HG03442 (cell line): ENCODE data around the gene CFAP91.
"Not testable (repeated sequence)": the region's sequence is repeated elsewhere in the genome, so short reads cannot be mapped to it uniquely, and the experiment has no call there.

Experiments used
- ATAC-seq: cut with Tn5 transposase; IDR thresholded peaks from one replicate; pipeline ENCODE4 v1.9.1; 2021; ENCODE audit warnings: mild to moderate bottlenecking, moderate library complexity; ENCODE audit not compliant: unreplicated experiment

CFAP91 gene

GRCh38 chr3:119676771-119677640 is 25.8 kb upstream of the CFAP91 start, which contains the start of gene COX17:
COX17 (minus strand) TSS chr3:119677406; CDS start chr3:119677310, 96 bp downstream.
- ATAC-seq, result peak; percentile 88

GRCh38 chr3:119677641-119677934 is 25.2 kb upstream of the CFAP91 start:
- ATAC-seq, result no peak

DNA sequence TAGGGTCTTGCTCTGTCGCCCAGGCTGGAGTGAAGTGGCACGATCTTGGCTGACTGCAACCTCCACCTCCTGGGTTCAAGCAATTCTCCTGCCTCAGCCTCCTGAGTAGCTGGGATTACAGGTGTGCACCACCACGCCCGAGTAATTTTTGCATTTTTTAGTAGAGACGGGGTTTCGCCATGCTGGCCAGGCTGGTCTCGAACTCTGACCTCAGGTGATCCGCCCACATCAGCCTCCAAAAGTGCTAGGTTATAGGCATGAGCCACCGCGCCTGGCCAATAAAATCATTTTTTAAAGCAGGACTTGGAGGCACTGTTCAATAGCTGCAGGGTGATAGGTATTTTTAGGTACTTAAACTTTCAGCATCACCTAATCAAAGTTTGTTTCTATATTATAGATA is 24.6 kb upstream of the CFAP91 start:
- ATAC-seq, result not testable (repeated sequence)

- ATAC-seq, result no peak
Measured at GRCh38 chr3:119679874-119680273, 22.9 kb upstream of the CFAP91 start.

- ATAC-seq, result peak; percentile 24
Measured at GRCh38 chr3:119681279-119681678, 21.5 kb upstream of the CFAP91 start.

DNA sequence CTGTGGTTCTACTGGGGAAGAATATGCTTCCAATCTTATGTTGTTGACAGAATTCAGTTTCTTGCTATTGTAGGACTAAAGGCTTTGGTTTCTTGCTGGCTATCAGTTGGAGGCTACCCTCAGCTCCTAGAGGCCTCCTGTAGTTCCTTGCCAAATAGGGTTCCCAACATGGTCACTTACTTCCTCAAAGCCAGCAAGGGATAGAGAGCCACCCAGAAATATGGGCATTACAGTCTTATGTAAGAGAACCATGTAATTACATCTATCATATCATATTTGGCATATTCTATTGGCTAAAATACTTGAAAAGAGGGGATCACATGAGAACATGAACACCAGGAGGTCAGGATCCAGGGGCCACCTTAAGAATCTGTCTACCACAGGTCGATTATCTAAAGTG is 19.4 kb upstream of the CFAP91 start:
- ATAC-seq, result no peak

- no peak for ATAC-seq
Measured at GRCh38 chr3:119690043-119690656, 12.7 kb upstream of the CFAP91 start.

DNA sequence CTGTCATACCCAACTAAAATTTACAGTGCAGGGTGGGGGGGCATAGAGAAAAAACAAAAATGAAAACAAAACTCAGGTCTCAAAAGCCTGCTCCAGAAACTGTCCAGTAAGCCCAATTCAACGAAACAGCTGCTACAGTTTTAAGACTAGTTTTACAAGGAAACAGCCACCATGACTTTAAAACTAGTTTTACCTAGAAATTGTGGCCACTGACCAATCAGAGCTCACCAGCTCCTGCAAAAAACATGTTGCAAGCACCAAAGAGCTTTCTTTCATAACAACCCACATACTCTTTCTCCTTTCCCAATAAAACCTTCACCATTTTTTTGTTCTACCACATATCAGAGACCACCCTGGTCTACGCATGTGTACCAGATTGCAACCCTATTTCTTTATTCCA is 7.3 kb upstream of the CFAP91 start:
- no peak for ATAC-seq

DNA sequence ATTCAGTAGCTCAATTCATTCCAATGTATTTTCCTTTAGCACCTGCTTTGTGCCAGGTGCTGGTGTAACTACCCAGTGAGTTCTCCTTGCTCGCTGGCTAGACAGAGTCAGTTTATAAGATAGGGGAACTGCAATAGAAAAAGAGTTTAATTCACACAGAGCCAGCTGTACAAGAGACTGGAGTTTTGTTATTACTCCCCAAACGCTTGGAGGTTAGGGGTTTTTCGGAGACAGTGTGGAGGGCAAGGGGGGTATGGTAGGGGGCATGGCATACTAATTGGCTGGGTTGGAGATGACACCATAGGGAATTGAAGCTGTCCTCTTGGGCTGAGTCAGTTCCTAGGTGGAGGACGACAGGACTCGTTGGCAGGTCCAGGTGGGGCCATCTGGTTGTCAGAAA is 5.4 kb upstream of the CFAP91 start:
- ATAC-seq, result peak; percentile 53

GRCh38 chr3:119700269-119700919 is 2.4 kb upstream of the CFAP91 start:
- peak; percentile 32 for ATAC-seq

- ATAC-seq, result peak; percentile 4
Measured at GRCh38 chr3:119700920-119701734, 1.7 kb upstream of the CFAP91 start.

- no peak for ATAC-seq
Measured at GRCh38 chr3:119703820-119704531, 1.2 kb downstream of the CFAP91 start.

- no peak for ATAC-seq
Measured at GRCh38 chr3:119715105-119715504, 12.3 kb downstream of the CFAP91 start.

DNA sequence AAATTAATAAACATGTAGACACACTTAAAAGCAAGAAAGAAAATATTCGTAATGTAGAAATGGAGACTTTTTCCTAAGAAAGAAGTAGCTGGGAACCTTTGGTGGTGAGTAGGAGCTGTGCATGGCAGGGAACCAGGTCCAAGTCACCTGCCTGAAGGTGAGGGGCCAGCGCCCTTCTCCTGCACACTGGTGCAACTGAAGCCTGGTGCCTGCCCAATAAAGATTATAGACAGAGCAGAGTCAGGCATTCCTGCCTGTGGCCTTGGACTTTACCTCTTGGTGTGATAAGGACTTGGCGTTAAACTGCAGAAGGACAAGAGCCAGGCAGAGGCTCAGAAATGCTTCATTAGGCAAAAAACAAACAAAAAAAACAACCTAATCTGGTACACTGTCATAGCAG is 14.2 kb downstream of the CFAP91 start:
- no peak for ATAC-seq

- ATAC-seq, result no peak
Measured at GRCh38 chr3:119717520-119717919, 14.7 kb downstream of the CFAP91 start.

GRCh38 chr3:119723022-119723421 is 20.2 kb downstream of the CFAP91 start:
- ATAC-seq, result no peak

- ATAC-seq, result no peak
Measured at GRCh38 chr3:119726909-119727308, 24.1 kb downstream of the CFAP91 start.

GRCh38 chr3:119729996-119730395 is 27.2 kb downstream of the CFAP91 start:
- ATAC-seq, result no peak

DNA sequence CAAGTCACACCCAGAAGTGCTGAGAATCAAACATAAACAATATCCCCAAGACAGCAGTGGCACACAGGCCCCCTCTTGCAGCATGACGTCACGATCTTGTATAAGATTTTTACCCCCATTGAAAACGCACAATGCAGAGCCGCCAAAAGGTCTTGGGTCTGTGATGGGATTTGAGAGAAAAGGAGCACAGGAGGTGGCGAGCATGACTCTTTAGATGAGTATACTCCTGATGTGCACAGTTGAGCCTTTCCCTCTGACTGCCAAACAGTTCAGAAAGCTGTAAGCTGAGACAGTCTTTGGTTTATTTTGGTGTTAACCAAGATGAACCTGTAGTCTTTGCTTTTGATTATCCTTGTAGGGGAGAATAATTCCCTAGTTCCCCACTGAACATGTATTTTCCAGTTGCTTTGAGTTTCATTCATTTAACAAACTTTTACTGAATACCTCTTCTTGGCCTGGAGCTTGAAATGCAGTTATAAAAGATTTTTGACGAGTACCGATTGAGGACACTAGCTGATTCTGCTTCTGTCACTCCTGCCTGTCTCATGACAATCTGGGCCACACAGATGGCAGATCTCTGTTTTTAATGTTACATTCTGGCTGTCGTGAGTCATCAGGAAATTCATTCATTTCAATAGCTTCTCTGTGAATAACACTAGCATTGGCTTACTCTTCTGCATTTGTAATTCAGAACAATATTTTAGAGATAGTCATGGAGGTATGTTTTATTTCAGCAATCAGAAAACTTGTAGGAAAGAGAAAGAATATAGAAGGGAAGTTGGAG is 28.9 kb downstream of the CFAP91 start:
- no peak for ATAC-seq

DNA sequence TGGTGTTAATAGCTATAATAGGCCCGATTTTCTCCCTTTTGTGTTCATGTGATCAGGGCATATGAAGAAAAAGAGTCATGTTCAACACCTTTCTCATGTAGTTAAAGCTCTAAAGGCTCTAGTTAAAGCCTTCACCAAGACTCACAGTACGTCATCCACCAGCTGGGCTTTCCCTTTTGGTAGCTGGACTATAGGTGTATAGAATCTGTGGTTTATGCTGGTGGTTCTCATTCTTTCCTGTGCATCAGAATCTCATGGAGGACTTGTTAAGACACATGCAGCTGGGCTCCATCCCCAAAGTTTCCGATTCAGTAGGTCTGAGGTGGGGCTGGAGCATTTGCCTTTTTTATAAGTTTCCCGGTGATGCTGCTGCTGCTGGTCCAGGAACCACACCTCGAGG is 31.0 kb downstream of the CFAP91 start:
- ATAC-seq, result no peak
